ENCODE data around the gene TMEM150A.
"Not testable (repeated sequence)": the region's sequence is repeated elsewhere in the genome, so short reads cannot be mapped to it uniquely, and the experiment has no call there.

GRCh38 chr2:85604133-85604444 lies 1.6 kb upstream of the TMEM150A start:
- TF ChIP-seq POLR2A (IDR thresholded peaks at IDR 0.05), result not testable (repeated sequence)
- TF ChIP-seq, protein P1, sequence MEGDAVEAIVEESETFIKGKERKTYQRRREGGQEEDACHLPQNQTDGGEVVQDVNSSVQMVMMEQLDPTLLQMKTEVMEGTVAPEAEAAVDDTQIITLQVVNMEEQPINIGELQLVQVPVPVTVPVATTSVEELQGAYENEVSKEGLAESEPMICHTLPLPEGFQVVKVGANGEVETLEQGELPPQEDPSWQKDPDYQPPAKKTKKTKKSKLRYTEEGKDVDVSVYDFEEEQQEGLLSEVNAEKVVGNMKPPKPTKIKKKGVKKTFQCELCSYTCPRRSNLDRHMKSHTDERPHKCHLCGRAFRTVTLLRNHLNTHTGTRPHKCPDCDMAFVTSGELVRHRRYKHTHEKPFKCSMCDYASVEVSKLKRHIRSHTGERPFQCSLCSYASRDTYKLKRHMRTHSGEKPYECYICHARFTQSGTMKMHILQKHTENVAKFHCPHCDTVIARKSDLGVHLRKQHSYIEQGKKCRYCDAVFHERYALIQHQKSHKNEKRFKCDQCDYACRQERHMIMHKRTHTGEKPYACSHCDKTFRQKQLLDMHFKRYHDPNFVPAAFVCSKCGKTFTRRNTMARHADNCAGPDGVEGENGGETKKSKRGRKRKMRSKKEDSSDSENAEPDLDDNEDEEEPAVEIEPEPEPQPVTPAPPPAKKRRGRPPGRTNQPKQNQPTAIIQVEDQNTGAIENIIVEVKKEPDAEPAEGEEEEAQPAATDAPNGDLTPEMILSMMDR (IDR thresholded peaks at IDR 0.05), result not testable (repeated sequence)

All from body of pancreas (tissue), 4 donors.